ENCODE measurements around the gene CSMD2.

The CSMD2 gene

DNA sequence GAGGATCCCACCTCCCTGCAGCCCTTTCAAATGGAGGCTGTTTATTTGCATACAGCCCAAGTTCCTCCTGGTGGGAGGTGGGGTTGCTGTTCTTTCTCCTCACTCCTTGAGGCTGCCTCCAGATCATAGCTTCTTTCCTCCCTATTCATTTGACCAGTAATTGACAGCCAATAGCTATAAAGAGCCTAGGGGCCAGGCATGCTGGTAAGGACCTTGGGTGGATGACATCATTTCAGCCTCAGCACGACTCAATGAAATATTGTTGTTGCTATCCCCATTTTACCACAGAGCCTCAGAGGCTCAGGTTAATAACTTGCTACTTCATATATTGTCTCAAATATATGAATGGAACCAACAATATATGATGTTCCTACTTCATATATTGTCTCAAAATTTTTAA lies 661.5 kb downstream of the CSMD2 start (continued):
- TF ChIP-seq TCF4 (CRISPR knock-in tag; IDR thresholded peaks at IDR 0.05; ENCODE audit: borderline replicate concordance) (no peak), CSDC2 (CRISPR knock-in tag; IDR thresholded peaks at IDR 0.05) (no peak), OSR1 (CRISPR knock-in tag; IDR thresholded peaks at IDR 0.05) (no peak), ZNF70 (CRISPR knock-in tag; IDR thresholded peaks at IDR 0.05) (no peak), ZNF565 (CRISPR knock-in tag; conservative IDR thresholded peaks at IDR 0.05; ENCODE audit: low read depth) (no peak), SNAI2 (CRISPR knock-in tag; IDR thresholded peaks at IDR 0.05) (no peak), ZNF8 (CRISPR knock-in tag; IDR thresholded peaks at IDR 0.05) (no peak)
- TF ChIP-seq, protein P1, sequence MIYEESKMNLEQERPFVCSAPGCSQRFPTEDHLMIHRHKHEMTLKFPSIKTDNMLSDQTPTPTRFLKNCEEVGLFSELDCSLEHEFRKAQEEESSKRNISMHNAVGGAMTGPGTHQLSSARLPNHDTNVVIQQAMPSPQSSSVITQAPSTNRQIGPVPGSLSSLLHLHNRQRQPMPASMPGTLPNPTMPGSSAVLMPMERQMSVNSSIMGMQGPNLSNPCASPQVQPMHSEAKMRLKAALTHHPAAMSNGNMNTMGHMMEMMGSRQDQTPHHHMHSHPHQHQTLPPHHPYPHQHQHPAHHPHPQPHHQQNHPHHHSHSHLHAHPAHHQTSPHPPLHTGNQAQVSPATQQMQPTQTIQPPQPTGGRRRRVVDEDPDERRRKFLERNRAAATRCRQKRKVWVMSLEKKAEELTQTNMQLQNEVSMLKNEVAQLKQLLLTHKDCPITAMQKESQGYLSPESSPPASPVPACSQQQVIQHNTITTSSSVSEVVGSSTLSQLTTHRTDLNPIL (CRISPR knock-in tag; IDR thresholded peaks at IDR 0.05; ENCODE audit: low read depth): no peak

DNA sequence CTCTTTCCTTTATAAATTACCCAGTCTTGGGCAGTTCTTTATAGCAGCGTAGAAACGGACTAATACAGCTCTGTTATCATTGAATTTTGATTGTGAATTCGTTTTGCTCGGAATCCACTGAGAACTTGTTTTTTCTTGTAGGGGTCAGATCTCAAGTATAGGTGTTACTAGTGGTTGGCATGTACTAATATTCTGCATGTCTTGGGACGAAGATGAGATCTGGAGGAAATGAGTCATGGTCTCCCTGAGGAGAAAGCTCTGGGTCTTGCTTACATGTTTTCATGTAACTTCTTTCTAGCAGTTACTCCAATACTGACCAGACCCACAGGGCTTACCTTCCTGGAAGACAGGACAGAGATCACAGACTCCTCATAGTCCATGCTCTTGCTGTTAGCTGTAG lies 662.3 kb downstream of the CSMD2 start:
- TF ChIP-seq TOX (CRISPR knock-in tag; IDR thresholded peaks at IDR 0.05; ENCODE audit: borderline replicate concordance): no peak
- TF ChIP-seq, protein P2, sequence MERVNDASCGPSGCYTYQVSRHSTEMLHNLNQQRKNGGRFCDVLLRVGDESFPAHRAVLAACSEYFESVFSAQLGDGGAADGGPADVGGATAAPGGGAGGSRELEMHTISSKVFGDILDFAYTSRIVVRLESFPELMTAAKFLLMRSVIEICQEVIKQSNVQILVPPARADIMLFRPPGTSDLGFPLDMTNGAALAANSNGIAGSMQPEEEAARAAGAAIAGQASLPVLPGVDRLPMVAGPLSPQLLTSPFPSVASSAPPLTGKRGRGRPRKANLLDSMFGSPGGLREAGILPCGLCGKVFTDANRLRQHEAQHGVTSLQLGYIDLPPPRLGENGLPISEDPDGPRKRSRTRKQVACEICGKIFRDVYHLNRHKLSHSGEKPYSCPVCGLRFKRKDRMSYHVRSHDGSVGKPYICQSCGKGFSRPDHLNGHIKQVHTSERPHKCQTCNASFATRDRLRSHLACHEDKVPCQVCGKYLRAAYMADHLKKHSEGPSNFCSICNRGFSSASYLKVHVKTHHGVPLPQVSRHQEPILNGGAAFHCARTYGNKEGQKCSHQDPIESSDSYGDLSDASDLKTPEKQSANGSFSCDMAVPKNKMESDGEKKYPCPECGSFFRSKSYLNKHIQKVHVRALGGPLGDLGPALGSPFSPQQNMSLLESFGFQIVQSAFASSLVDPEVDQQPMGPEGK (CRISPR knock-in tag; IDR thresholded peaks at IDR 0.05; ENCODE audit: borderline replicate concordance): no peak
- TF ChIP-seq, protein P3, sequence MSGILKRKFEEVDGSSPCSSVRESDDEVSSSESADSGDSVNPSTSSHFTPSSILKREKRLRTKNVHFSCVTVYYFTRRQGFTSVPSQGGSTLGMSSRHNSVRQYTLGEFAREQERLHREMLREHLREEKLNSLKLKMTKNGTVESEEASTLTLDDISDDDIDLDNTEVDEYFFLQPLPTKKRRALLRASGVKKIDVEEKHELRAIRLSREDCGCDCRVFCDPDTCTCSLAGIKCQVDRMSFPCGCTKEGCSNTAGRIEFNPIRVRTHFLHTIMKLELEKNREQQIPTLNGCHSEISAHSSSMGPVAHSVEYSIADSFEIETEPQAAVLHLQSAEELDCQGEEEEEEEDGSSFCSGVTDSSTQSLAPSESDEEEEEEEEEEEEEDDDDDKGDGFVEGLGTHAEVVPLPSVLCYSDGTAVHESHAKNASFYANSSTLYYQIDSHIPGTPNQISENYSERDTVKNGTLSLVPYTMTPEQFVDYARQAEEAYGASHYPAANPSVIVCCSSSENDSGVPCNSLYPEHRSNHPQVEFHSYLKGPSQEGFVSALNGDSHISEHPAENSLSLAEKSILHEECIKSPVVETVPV (CRISPR knock-in tag; IDR thresholded peaks at IDR 0.05): no peak
- TF ChIP-seq ZFP3 (CRISPR knock-in tag; IDR thresholded peaks at IDR 0.05): no peak
- TF ChIP-seq ARNTL (CRISPR knock-in tag; IDR thresholded peaks at IDR 0.05; ENCODE audit: borderline replicate concordance, low read depth): no peak
- TF ChIP-seq CSDC2 (CRISPR knock-in tag; IDR thresholded peaks at IDR 0.05): no peak
- TF ChIP-seq GLIS3 (CRISPR knock-in tag; IDR thresholded peaks at IDR 0.05): no peak
- TF ChIP-seq, protein P4, sequence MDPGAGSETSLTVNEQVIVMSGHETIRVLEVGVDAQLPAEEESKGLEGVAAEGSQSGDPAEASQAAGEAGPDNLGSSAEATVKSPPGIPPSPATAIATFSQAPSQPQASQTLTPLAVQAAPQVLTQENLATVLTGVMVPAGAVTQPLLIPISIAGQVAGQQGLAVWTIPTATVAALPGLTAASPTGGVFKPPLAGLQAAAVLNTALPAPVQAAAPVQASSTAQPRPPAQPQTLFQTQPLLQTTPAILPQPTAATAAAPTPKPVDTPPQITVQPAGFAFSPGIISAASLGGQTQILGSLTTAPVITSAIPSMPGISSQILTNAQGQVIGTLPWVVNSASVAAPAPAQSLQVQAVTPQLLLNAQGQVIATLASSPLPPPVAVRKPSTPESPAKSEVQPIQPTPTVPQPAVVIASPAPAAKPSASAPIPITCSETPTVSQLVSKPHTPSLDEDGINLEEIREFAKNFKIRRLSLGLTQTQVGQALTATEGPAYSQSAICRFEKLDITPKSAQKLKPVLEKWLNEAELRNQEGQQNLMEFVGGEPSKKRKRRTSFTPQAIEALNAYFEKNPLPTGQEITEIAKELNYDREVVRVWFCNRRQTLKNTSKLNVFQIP (CRISPR knock-in tag; IDR thresholded peaks at IDR 0.05; ENCODE audit: borderline replicate concordance, low read depth): no peak
- no peak for TF ChIP-seq OSR1 (CRISPR knock-in tag; IDR thresholded peaks at IDR 0.05)
- TF ChIP-seq, protein P5, sequence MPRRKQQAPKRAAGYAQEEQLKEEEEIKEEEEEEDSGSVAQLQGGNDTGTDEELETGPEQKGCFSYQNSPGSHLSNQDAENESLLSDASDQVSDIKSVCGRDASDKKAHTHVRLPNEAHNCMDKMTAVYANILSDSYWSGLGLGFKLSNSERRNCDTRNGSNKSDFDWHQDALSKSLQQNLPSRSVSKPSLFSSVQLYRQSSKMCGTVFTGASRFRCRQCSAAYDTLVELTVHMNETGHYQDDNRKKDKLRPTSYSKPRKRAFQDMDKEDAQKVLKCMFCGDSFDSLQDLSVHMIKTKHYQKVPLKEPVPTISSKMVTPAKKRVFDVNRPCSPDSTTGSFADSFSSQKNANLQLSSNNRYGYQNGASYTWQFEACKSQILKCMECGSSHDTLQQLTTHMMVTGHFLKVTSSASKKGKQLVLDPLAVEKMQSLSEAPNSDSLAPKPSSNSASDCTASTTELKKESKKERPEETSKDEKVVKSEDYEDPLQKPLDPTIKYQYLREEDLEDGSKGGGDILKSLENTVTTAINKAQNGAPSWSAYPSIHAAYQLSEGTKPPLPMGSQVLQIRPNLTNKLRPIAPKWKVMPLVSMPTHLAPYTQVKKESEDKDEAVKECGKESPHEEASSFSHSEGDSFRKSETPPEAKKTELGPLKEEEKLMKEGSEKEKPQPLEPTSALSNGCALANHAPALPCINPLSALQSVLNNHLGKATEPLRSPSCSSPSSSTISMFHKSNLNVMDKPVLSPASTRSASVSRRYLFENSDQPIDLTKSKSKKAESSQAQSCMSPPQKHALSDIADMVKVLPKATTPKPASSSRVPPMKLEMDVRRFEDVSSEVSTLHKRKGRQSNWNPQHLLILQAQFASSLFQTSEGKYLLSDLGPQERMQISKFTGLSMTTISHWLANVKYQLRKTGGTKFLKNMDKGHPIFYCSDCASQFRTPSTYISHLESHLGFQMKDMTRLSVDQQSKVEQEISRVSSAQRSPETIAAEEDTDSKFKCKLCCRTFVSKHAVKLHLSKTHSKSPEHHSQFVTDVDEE (CRISPR knock-in tag; IDR thresholded peaks at IDR 0.05): no peak
- no peak for TF ChIP-seq ZNF8 (CRISPR knock-in tag; IDR thresholded peaks at IDR 0.05)
- no peak for ATAC-seq

DNA sequence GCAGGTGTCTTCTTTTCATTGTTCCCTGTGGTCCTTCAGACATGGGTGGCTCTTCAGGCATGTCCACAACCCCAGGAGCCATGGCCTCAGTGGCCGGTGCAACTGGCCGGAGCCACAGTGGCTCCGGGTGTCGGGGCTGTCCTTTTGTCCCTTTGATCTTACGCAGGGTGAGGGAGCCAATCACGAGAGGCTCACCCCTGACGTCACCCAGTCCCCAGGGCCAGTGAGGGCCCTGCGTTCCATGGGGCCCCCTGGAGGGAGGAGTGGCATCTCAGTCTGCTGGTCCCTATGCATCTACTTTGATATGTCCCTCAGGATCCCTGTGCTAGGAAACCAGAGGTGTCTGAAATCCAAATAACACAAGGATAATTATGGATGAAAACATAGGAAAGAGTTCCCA lies 663.3 kb downstream of the CSMD2 start:
- no peak for TF ChIP-seq TCF4 (CRISPR knock-in tag; IDR thresholded peaks at IDR 0.05; ENCODE audit: borderline replicate concordance)
- TF ChIP-seq ZNF565 (CRISPR knock-in tag; conservative IDR thresholded peaks at IDR 0.05; ENCODE audit: low read depth): no peak
- no peak for ATAC-seq

DNA sequence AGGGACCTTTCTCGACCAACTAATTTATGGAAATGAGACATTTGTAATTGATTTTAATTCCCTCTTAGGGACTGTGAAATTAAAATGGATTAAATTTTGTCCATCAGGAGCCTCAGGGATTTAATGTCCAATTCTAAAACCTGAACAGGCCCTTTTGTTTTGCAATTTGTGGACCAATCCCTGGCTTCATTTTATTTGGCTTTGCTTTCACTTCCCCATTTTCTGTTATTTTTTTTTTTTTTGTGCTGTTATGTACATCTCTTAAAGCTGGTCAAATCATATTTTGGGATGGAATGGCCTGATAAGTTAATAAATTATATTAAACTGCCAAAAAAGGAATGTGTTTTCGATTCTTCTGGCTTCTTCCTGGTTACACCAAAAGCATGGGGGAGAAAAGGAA lies 663.7 kb downstream of the CSMD2 start:
- ATAC-seq: no peak
- TF ChIP-seq SNAI2 (CRISPR knock-in tag; IDR thresholded peaks at IDR 0.05) (no peak), ZC3H10 (CRISPR knock-in tag; IDR thresholded peaks at IDR 0.05) (no peak), ESRRG (CRISPR knock-in tag; IDR thresholded peaks at IDR 0.05) (no peak), ARNTL (CRISPR knock-in tag; IDR thresholded peaks at IDR 0.05; ENCODE audit: borderline replicate concordance, low read depth) (no peak), GLIS3 (CRISPR knock-in tag; IDR thresholded peaks at IDR 0.05) (no peak), ZFP30 (CRISPR knock-in tag; IDR thresholded peaks at IDR 0.05) (no peak), ZNF565 (CRISPR knock-in tag; conservative IDR thresholded peaks at IDR 0.05; ENCODE audit: low read depth) (no peak), BACH2 (CRISPR knock-in tag; IDR thresholded peaks at IDR 0.05; ENCODE audit: borderline replicate concordance) (no peak), RARB (CRISPR knock-in tag; IDR thresholded peaks at IDR 0.05) (no peak), PPARA (CRISPR knock-in tag; IDR thresholded peaks at IDR 0.05; ENCODE audit: borderline replicate concordance) (no peak), ZFP3 (CRISPR knock-in tag; IDR thresholded peaks at IDR 0.05) (no peak)
- TF ChIP-seq, protein P5 (CRISPR knock-in tag; IDR thresholded peaks at IDR 0.05): no peak
- TF ChIP-seq, protein P1 (CRISPR knock-in tag; IDR thresholded peaks at IDR 0.05; ENCODE audit: low read depth): no peak

All from SK-N-SH treated with all-trans-retinoic acid at 6 μM for 48 hours (cell line).